Fibroblast of skin of back (primary cell): ENCODE data around the gene OR4D1. TPM values are rescaled to one million over a fixed set of nuclear protein-coding genes. Genes with fewer than 3 reads are reported as not detected.
"Not testable (repeated sequence)": the region's sequence is repeated elsewhere in the genome, so short reads cannot be mapped to it uniquely, and the experiment has no call there.

Source experiments
- DNase-seq: peaks from one replicate; pipeline ENCODE4 v3.0.0-alpha.2; 2013
- polyA plus RNA-seq, 2 experiments: library from polyadenylated mRNA; unstranded; fragments of 120-200 nt; gene quantifications; one replicate each; pipeline ENCODE4 v1.2.1, GENCODE V29; 2013; ENCODE audit not compliant: insufficient read length in 2 of 2

Gene OR4D1
- polyA plus RNA-seq (2013, experiment 1 of 2; ENCODE audit: insufficient read length): not detected
- 0.02 TPM for polyA plus RNA-seq (2013, experiment 2 of 2; ENCODE audit: insufficient read length)

DNA sequence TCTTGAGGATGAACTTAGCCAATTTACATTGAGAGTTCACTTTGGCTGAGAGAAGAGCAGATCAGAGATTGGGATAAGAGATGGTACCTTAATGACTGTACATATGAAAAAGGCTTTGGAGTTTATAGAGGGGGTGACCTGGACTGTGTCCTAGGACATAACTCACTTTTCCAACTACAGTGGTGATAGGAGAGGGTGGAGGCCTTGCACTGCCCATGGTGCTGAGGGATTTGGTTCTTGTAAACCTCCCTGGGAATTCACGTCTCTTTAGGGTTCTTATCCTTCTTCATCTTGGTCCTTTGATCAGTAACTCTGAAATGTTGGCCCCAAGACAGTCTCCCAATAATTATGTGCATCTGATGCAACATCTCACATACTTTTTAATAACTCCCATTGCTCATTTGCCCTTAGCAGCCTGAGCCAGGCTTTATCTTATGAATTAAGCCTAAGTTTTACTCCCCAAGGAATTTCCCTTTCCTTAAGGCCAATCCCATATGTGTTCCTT, at the start of gene OR4D1:
TSS of gene OR4D1 (plus strand) at position 455 of the 505 bp plus-strand sequence. CDS start 6,770 bp downstream, outside the sequence.
- DNase-seq: no peak

DNA sequence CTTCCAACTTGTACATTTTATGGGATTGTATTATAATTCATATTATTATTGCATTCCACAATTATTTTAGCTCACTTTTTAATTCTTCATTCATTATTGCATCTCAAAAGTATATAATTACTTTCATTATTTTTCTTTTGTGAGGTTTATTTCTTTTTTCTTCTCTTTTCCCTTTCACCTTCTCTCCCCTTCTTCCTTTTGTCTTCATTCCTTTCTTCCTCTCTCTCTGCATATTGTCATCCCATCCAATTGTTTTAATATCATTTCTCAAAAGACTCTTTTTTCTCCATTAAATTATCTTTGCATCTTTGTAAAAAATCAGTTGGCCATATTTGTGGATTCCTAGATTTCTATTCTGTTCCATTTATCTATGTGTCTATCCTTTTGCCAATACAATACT, 47.7 kb upstream of the OR4D1 start:
- no peak for DNase-seq

DNA sequence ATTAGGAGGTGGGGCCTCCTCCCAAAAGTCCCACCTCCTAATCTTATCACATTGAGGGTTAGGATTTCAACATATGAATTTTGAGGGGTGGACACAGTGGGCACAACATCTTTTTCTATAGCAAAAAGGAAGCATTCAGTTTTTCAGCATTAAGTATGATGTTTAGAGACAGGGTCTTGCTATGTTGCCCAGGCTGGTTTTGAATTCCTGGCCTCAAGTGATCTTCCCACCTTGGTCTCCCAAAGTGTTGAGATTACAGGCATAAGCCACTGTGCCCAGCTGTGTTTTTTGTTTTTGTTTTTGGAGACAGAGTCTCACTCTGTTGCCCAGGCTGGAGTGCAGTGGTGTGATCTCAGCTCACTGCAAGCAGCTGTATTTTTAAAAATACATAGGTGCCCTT, 46.3 kb upstream of the OR4D1 start:
- not testable (repeated sequence) for DNase-seq

DNA sequence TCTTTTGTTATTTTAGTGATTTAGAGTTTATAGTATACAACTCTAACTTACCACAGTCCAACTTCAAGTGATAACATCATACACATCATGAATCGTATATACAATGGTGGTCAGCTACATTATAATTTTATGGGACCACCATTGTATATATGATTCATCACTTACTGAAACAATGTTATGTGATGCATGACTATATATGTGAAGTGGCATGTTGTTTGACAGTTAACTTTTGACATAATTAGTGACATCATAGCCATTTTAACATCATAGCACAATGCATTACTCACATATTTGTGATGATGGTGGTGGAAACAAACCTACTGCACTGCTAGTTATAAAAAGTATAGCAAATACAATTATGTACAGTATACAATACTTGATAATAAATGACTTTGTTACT, 43.1 kb upstream of the OR4D1 start:
- DNase-seq: no peak

DNA sequence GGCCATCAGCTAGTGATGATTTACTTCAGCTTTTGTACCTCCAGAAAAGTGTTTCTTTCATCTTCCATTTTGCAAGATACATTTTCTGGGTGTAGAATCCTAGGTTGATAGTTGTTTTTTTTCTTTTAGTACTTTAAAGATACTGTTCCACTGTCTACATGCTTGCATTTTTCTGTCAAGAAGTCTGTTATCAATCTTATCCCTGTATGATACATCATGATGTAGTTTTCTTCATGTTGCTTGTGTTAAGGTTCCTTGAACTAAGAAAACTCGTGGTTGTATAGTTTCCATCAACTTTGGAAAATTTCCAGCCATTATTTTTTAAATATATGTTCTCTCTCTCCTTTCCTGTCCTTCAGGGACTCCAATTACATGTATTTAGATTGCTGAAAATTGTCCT, 40.9 kb upstream of the OR4D1 start:
- no peak for DNase-seq

GRCh38 chr17:58109197-58109596, 39.0 kb upstream of the OR4D1 start:
- DNase-seq: no peak

DNA sequence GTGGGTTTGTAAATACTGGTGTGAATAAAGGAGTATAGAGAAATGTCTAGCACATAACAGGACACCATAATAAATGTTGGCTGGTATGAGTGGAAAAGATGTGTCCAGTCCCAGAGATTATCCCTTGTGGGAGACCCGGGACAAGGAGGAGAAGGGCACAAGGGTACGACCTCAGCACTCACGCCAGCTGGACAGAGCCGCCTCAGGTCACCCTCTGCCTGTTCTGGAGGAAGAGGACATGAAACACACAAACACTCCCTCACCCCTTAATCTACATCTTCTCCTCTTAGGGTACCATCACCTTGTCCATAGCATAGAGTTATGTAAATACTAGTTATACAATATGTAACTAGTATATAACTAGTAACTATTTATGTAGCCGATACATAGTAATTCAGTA, 38.2 kb upstream of the OR4D1 start:
- no peak for DNase-seq

GRCh38 chr17:58111676-58112075, 36.5 kb upstream of the OR4D1 start:
- no peak for DNase-seq

GRCh38 chr17:58112970-58113631, 35.1 kb upstream of the OR4D1 start:
- peak; percentile 61 for DNase-seq

GRCh38 chr17:58113947-58114346, 34.2 kb upstream of the OR4D1 start:
- no peak for DNase-seq

- DNase-seq: no peak
These were observed 30.8 kb upstream of the OR4D1 start for GRCh38 chr17:58117382-58117781.

DNA sequence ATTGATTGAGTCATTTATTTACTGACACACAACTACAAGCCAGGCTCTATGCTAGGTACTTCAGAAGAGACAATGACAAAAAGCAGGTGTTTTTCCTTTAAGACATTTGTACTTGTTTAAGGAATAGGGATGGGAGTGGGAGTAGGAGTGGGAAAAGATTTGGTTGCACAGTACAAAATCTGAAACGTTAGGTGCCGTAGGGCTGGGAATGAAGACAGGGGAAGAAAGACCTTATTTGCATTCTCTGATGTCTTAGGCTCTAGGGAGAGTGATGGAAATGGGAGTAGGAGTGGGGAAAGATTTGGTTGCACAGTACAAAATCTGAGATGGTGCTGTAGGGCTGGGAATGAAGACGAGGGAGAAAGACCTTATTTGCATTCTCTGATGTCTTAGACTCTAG, 28.7 kb upstream of the OR4D1 start:
- no peak for DNase-seq

DNA sequence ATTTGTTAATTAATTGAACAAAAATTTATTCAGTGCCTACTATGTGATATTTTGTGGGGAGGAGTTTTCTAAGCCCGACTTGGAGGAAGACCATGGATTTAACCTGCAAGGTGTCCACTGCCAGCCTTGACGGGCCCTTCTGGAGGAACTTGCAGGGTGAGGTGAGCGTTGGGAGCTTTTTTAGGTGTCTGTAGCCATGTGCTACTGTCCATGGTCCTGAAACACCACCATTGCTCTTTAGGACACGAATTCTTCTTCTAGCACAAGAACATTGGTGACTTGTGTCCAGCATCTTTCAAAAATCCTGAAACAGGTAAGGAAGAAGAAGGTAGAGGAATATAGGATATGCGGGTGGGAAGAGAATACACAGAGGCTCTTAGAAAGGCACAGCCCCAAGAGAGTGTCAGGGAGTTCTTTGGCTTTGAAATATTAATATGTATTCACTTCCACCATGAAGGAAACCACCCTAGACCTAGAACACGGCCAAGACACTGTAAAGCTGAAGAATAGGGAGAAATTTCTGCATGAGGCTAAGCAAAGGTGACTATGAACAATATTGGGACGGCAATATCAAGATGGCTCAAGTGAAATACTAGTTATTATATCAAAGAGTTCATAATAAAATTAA, 27.9 kb upstream of the OR4D1 start:
- peak; percentile 55 for DNase-seq

GRCh38 chr17:58121925-58122324, 26.3 kb upstream of the OR4D1 start:
- peak; percentile 9 for DNase-seq

DNA sequence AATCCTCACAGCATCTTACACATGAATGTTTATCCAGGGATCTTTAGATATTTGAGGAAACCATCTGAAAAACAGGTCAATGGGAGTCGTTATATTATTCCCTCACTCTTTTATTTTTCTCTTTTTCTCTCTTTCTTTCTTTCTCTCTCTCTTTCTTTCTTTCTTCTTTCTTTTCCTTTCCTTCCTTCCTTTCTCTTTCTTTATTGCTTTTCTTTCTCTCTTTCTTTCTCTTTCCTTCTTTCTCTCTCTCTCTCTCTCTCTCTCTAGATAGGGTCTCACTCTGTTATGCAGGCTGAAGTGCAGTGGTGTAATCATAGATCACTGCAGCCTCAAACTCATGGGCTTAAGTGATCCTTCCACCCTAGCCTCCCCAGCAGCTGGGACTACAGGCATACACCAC, 20.3 kb upstream of the OR4D1 start:
- no peak for DNase-seq

- not testable (repeated sequence) for DNase-seq
These were observed 15.5 kb upstream of the OR4D1 start for GRCh38 chr17:58132697-58133096.

- peak; percentile 8 for DNase-seq
These were observed 11.4 kb upstream of the OR4D1 start for GRCh38 chr17:58136669-58137279.

GRCh38 chr17:58141505-58141904, 6.7 kb upstream of the OR4D1 start:
- no peak for DNase-seq

GRCh38 chr17:58143335-58143734, 4.8 kb upstream of the OR4D1 start:
- DNase-seq: not testable (repeated sequence)

- DNase-seq: no peak
These were observed 3.4 kb upstream of the OR4D1 start for GRCh38 chr17:58144801-58145200.

GRCh38 chr17:58148609-58149008, 425 bp downstream of the OR4D1 start:
- no peak for DNase-seq

DNA sequence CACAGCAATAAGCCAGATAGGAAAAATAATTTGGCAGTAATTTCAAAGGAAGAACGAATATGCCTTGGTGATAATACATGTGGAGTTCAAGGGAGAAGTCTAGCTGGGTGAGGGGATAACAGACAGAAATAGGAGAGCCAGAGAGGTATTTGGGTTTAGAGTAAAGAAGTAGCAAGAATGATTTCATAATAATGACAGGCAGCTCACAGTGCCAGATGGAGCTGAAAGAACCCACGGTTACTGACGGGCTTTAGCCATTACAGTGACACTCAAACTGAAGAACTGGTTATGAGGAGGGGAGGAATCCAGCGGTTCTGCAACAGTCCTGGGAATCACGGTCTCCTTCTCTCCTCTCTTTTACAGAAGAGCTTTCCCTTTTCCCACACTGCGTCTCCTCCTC, 2.2 kb downstream of the OR4D1 start:
- DNase-seq: no peak

DNA sequence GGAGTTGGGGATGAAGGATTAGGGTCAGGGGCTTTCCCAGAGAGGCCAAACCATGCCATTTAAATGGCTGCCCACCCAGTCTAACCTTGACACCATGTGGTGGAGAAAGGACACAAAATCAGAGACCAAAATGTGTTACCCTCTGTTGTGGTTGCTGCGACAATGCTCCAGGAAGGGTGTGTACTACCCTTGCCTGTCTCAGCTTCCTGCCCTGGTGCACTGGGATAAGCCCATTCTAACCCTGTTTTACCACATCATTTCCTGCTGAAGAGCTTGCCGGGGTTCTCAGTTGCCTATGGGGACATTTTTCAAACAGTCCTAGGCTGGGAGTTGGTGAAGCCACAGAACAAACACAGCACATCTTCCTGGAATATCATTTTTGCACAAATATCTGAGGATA, 4.9 kb downstream of the OR4D1 start:
- no peak for DNase-seq

GRCh38 chr17:58153671-58154070, 5.5 kb downstream of the OR4D1 start:
- DNase-seq: no peak
